ENCODE measurements around the gene TMEM86A.

TMEM86A gene

GRCh38 chr11:18700872-18701271, 2.3 kb downstream of the TMEM86A start:
- DNase-seq = no peak

GRCh38 chr11:18701614-18702216, 3.1 kb downstream of the TMEM86A start:
- DNase-seq = no peak

- DNase-seq = no peak
Observed at GRCh38 chr11:18703001-18703763, 4.6 kb downstream of the TMEM86A start.

- no peak for DNase-seq
Observed at GRCh38 chr11:18704045-18704645, 5.6 kb downstream of the TMEM86A start.

- DNase-seq = no peak
Observed at GRCh38 chr11:18704698-18705097, 6.1 kb downstream of the TMEM86A start.

GRCh38 chr11:18705651-18706281, 7.2 kb downstream of the TMEM86A start:
- peak in 1 of 2 experiments; percentile 62 for DNase-seq

GRCh38 chr11:18706330-18707243, 8.0 kb downstream of the TMEM86A start:
- DNase-seq = peak; percentile 54 to 82

- no peak for DNase-seq
Observed at GRCh38 chr11:18707811-18708340, 9.3 kb downstream of the TMEM86A start.

GRCh38 chr11:18709414-18709813, 10.8 kb downstream of the TMEM86A start:
- no peak for DNase-seq

- no peak for DNase-seq
Observed at GRCh38 chr11:18710545-18710944, 12.0 kb downstream of the TMEM86A start.

- DNase-seq = no peak
Observed at GRCh38 chr11:18713646-18714442, 15.3 kb downstream of the TMEM86A start.

- DNase-seq = no peak
Observed at GRCh38 chr11:18714443-18714780, 15.8 kb downstream of the TMEM86A start.

- DNase-seq = no peak
Observed at GRCh38 chr11:18715476-18715875, 16.9 kb downstream of the TMEM86A start.

GRCh38 chr11:18720091-18720807, 21.7 kb downstream of the TMEM86A start:
- DNase-seq = peak in 1 of 2 experiments; percentile 48

- peak; percentile 82 to 96 for DNase-seq
Observed at GRCh38 chr11:18720808-18721560, 22.4 kb downstream of the TMEM86A start.

- peak; percentile 77 to 88 for DNase-seq
Observed at GRCh38 chr11:18721561-18722292, 23.1 kb downstream of the TMEM86A start.

- DNase-seq = no peak
Observed at GRCh38 chr11:18722293-18722637, 23.7 kb downstream of the TMEM86A start.

GRCh38 chr11:18723991-18724390, 25.4 kb downstream of the TMEM86A start:
- DNase-seq = peak; percentile 56 to 75

- DNase-seq = no peak
Observed at GRCh38 chr11:18726040-18726439, 27.5 kb downstream of the TMEM86A start, which contains the start of gene IGSF22. Gene IGSF22, minus strand, starts transcription at chr11:18726188. Its CDS starts 1,952 bp downstream, at chr11:18724236.

Data from NCI-H526 (cell line).